ENCODE measurements around the gene SEC14L5. TPM values are rescaled to one million over a fixed set of nuclear protein-coding genes. Genes with fewer than 3 reads are reported as not detected.

The SEC14L5 gene
- total and polyA plus RNA-seq, 2 experiments from 2014 or later = 2.6 to 5.9 TPM

- H3F3A ChIP-seq (replicated peaks; ENCODE audit: low read depth) = no peaks in the 10 kb centered on the region
- DNase-seq (ENCODE audit: low spot score) (no peak), ATAC-seq (no peak)
- Mint-ChIP-seq H3K4me1 (peaks cover 4% of the 10 kb centered on the region; the same call in 1 of the 3 replicates), H3K9me3 (no peaks in the 10 kb centered on the region), H3K27me3 (ENCODE audit: insufficient read depth, low read depth, poor library complexity) (peaks cover 3% of the 10 kb centered on the region), H3K27ac (no peak overlapping the region), H3K36me3 (ENCODE audit: low read depth) (no peaks in the 10 kb centered on the region), H3K4me3 (no peak overlapping the region)
- H3K79me2 ChIP-seq (replicated peaks; ENCODE audit: insufficient read depth) = no peaks in the 10 kb centered on the region
- H2AFZ ChIP-seq = no peak overlapping the region
- H3K4me1 ChIP-seq (ENCODE audit: insufficient read depth) = no peaks in the 10 kb centered on the region
- H3K36me3 ChIP-seq (ENCODE audit: insufficient read depth) = no peaks in the 10 kb centered on the region
- H3K9me2 ChIP-seq (ENCODE audit: insufficient read depth) = no peaks in the 10 kb centered on the region
- H3K4me2 ChIP-seq = no peak overlapping the region
- no peak overlapping the region for H3K27ac ChIP-seq (ENCODE audit: low read depth)
- no peaks in the 10 kb centered on the region for H4K20me1 ChIP-seq (replicated peaks; ENCODE audit: insufficient read depth)
- H3K27me3 ChIP-seq (ENCODE audit: insufficient read depth) = no peaks in the 10 kb centered on the region
- H3K4me3 ChIP-seq = no peak overlapping the region
- no peak for TF ChIP-seq REST (IDR thresholded peaks at IDR 0.05; ENCODE audit: unreplicated experiment)
- TF ChIP-seq, protein P1, sequence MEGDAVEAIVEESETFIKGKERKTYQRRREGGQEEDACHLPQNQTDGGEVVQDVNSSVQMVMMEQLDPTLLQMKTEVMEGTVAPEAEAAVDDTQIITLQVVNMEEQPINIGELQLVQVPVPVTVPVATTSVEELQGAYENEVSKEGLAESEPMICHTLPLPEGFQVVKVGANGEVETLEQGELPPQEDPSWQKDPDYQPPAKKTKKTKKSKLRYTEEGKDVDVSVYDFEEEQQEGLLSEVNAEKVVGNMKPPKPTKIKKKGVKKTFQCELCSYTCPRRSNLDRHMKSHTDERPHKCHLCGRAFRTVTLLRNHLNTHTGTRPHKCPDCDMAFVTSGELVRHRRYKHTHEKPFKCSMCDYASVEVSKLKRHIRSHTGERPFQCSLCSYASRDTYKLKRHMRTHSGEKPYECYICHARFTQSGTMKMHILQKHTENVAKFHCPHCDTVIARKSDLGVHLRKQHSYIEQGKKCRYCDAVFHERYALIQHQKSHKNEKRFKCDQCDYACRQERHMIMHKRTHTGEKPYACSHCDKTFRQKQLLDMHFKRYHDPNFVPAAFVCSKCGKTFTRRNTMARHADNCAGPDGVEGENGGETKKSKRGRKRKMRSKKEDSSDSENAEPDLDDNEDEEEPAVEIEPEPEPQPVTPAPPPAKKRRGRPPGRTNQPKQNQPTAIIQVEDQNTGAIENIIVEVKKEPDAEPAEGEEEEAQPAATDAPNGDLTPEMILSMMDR (conservative IDR thresholded peaks at IDR 0.05; ENCODE audit: low read depth in 2 of 2) = no peak
- no peak for TF ChIP-seq CREB1 (CRISPR knock-in tag; IDR thresholded peaks at IDR 0.05; ENCODE audit: low read depth)
- TF ChIP-seq, protein P2, sequence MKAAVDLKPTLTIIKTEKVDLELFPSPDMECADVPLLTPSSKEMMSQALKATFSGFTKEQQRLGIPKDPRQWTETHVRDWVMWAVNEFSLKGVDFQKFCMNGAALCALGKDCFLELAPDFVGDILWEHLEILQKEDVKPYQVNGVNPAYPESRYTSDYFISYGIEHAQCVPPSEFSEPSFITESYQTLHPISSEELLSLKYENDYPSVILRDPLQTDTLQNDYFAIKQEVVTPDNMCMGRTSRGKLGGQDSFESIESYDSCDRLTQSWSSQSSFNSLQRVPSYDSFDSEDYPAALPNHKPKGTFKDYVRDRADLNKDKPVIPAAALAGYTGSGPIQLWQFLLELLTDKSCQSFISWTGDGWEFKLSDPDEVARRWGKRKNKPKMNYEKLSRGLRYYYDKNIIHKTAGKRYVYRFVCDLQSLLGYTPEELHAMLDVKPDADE (IDR thresholded peaks at IDR 0.05) = no peak
- no peak for TF ChIP-seq EZH2phosphoT487 (IDR thresholded peaks at IDR 0.05; ENCODE audit: unreplicated experiment)
- TF ChIP-seq STAT1 (IDR thresholded peaks at IDR 0.05; ENCODE audit: unreplicated experiment) = no peak
- TF ChIP-seq EZH2 (IDR thresholded peaks at IDR 0.05; ENCODE audit: low read depth, unreplicated experiment) = no peak
- no peak for TF ChIP-seq ZNF114 (CRISPR knock-in tag; IDR thresholded peaks at IDR 0.05)
- TF ChIP-seq NANOG (IDR thresholded peaks at IDR 0.05; ENCODE audit: borderline replicate concordance) = no peak
- no peak for TF ChIP-seq ZNF331 (CRISPR knock-in tag; IDR thresholded peaks at IDR 0.05; ENCODE audit: low read depth)
- TF ChIP-seq, protein P3, sequence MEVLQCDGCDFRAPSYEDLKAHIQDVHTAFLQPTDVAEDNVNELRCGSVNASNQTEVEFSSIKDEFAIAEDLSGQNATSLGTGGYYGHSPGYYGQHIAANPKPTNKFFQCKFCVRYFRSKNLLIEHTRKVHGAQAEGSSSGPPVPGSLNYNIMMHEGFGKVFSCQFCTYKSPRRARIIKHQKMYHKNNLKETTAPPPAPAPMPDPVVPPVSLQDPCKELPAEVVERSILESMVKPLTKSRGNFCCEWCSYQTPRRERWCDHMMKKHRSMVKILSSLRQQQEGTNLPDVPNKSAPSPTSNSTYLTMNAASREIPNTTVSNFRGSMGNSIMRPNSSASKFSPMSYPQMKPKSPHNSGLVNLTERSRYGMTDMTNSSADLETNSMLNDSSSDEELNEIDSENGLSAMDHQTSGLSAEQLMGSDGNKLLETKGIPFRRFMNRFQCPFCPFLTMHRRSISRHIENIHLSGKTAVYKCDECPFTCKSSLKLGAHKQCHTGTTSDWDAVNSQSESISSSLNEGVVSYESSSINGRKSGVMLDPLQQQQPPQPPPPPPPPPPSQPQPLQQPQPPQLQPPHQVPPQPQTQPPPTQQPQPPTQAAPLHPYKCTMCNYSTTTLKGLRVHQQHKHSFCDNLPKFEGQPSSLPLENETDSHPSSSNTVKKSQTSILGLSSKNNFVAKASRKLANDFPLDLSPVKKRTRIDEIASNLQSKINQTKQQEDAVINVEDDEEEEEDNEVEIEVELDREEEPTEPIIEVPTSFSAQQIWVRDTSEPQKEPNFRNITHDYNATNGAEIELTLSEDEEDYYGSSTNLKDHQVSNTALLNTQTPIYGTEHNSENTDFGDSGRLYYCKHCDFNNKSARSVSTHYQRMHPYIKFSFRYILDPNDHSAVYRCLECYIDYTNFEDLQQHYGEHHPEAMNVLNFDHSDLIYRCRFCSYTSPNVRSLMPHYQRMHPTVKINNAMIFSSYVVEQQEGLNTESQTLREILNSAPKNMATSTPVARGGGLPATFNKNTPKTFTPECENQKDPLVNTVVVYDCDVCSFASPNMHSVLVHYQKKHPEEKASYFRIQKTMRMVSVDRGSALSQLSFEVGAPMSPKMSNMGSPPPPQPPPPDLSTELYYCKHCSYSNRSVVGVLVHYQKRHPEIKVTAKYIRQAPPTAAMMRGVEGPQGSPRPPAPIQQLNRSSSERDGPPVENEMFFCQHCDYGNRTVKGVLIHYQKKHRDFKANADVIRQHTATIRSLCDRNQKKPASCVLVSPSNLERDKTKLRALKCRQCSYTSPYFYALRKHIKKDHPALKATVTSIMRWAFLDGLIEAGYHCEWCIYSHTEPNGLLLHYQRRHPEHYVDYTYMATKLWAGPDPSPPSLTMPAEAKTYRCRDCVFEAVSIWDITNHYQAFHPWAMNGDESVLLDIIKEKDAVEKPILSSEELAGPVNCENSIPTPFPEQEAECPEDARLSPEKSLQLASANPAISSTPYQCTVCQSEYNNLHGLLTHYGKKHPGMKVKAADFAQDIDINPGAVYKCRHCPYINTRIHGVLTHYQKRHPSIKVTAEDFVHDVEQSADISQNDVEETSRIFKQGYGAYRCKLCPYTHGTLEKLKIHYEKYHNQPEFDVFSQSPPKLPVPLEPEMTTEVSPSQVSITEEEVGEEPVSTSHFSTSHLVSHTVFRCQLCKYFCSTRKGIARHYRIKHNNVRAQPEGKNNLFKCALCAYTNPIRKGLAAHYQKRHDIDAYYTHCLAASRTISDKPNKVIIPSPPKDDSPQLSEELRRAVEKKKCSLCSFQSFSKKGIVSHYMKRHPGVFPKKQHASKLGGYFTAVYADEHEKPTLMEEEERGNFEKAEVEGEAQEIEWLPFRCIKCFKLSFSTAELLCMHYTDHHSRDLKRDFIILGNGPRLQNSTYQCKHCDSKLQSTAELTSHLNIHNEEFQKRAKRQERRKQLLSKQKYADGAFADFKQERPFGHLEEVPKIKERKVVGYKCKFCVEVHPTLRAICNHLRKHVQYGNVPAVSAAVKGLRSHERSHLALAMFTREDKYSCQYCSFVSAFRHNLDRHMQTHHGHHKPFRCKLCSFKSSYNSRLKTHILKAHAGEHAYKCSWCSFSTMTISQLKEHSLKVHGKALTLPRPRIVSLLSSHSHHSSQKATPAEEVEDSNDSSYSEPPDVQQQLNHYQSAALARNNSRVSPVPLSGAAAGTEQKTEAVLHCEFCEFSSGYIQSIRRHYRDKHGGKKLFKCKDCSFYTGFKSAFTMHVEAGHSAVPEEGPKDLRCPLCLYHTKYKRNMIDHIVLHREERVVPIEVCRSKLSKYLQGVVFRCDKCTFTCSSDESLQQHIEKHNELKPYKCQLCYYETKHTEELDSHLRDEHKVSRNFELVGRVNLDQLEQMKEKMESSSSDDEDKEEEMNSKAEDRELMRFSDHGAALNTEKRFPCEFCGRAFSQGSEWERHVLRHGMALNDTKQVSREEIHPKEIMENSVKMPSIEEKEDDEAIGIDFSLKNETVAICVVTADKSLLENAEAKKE (CRISPR knock-in tag; IDR thresholded peaks at IDR 0.05) = no peak
- TF ChIP-seq JUNB (IDR thresholded peaks at IDR 0.05; ENCODE audit: unreplicated experiment) = no peak
- no peak for TF ChIP-seq POLR2AphosphoS5 (IDR thresholded peaks at IDR 0.05; ENCODE audit: low read depth)
Observed at GRCh38 chr16:5019775-5020174, 61.6 kb downstream of the SEC14L5 start.
